Right cardiac atrium (tissue), 5 donors: ENCODE data around the gene H6PD. TPM values are rescaled to one million over a fixed set of nuclear protein-coding genes. Genes with fewer than 3 reads are reported as not detected.

ENCODE experiments used
- polyA plus RNA-seq: library from polyadenylated mRNA; stranded (reverse); fragments of 200-250 nt; gene quantifications from one replicate; pipeline ENCODE4 v1.2.3, GENCODE V29; 2013
- total RNA-seq, 4 donors: library from RNA; stranded (reverse); fragmentation: NEBNext Ultra II Directional; extraction: Animal tissue kit (Norgen Biotek cat#: 25700); gene quantifications; one replicate each; pipeline ENCODE4 v1.2.1, GENCODE V29; 2021
- donor health status: healthy with polysubstance abuse.
- donor health status: DM: no; HTN: yes; CAD: no.
- donor health status: DM: no; HTN: no; CAD: no.
- donor health status: DM: no; HTN: yes; CAD: no; lungs with severe emphysema.
- donor health status: DM: yes; HTN: yes; CAD: no.

The H6PD gene
- total and polyA plus RNA-seq, 5 donors: 27.0 to 39.8 (median 33.5) TPM

Other genes starting within 250 kb of the H6PD start
- not detected for gene SLC2A7, start 208.4 kb upstream of the H6PD start, total RNA-seq
- not detected for gene SLC2A7, start 208.4 kb upstream of the H6PD start, polyA plus RNA-seq
- gene SLC2A5, start 165.1 kb upstream of the H6PD start, total RNA-seq: 1 to 10 TPM in 3 of 4 donors, under 1 TPM in 1; 0.93 to 3.6 (median 2.7) TPM
- 2.2 TPM for gene SLC2A5, start 165.1 kb upstream of the H6PD start, polyA plus RNA-seq
- 10 to 100 TPM; 23.3 to 28.7 (median 25.9) TPM for gene GPR157, start 105.7 kb upstream of the H6PD start, total RNA-seq
- 7.3 TPM for gene GPR157, start 105.7 kb upstream of the H6PD start, polyA plus RNA-seq
- 10 to 100 TPM; 15.5 to 24.0 (median 18.0) TPM for gene SPSB1, start 58.1 kb downstream of the H6PD start, total RNA-seq
- gene SPSB1, start 58.1 kb downstream of the H6PD start, polyA plus RNA-seq: 16.5 TPM